ENCODE results near the gene SOX3. TPM values are rescaled to one million over a fixed set of nuclear protein-coding genes. Genes with fewer than 3 reads are reported as not detected.

SOX3 gene
- total and polyA plus RNA-seq, 2 of the 8 experiments (the other 6 are each of a cell fraction or from before 2014, with no cell fraction given) = 10.4 to 41.0 TPM

GRCh38 chrX:140548985-140549384 lies 44.1 kb upstream of the SOX3 start (continued):
- no peak for TF ChIP-seq FOSL1 (IDR thresholded peaks at IDR 0.05; ENCODE audit: insufficient read depth, low read depth, low read length)
